Measurements from ENCODE around the gene KIF3A.

DNA sequence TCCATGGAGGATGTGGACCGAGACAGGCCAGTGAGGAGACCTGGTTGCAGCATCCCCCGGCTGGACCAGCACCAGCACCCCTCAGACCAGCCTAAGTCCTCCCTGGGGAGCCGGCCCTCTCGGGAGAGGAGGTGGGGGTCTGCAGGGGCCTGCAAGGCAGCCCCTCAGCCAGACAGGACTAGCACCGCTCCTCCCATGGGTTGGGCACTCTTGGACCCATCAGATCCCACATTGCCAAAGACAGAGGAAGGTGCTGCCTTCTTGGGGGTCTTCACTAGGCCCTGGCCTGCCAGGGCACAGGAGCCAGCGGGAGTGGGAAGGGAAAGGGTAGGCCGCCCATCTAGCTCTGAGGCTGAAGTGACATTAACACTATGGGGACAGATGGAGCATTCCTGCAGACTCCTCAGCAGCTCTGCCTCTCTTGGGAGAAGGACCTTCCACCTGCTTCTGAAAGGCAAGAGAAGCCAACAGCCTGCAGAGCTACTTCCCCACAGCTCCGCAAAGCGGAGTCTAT is 72.6 kb downstream of the KIF3A start:
- TF ChIP-seq POLR2A (IDR thresholded peaks at IDR 0.05; ENCODE audit: low read length) (no peak), GATA1 (IDR thresholded peaks at IDR 0.05; ENCODE audit: low read depth, low read length) (no peak)

Measured in erythroblast (primary cell).